ENCODE results near the gene CHCHD4.
"Not testable (repeated sequence)": the region's sequence is repeated elsewhere in the genome, so short reads cannot be mapped to it uniquely, and the experiment has no call there.

The CHCHD4 gene

GRCh38 chr3:14123308-14124222, 1.1 kb downstream of the CHCHD4 start:
- TF ChIP-seq FOXP2 (optimal IDR thresholded peaks at IDR 0.05; ENCODE audit: control extremely low read depth, extremely low read length, insufficient read depth) (no peak), EZH2 (IDR thresholded peaks at IDR 0.05) (no peak), POLR2AphosphoS5 (IDR thresholded peaks at IDR 0.05; ENCODE audit: borderline replicate concordance, low read depth, low read length) (no peak)
- DNase-seq (ENCODE audit: low read depth, low spot score), result no peak
- Histone ChIP-seq H3K9me3 (ENCODE audit: low read depth, low read length) (no peaks in the 10 kb centered on the region), H3K27ac (no peak overlapping the region), H3K36me3 (ENCODE audit: insufficient read depth, low read length) (peaks cover 2% of the 10 kb centered on the region), H3K4me3 (peak overlapping the region; percentile 84), H3K9ac (ENCODE audit: insufficient read length) (peak overlapping the region; percentile 83)

GRCh38 chr3:14122301-14122700, 2.4 kb downstream of the CHCHD4 start:
- H3K9ac ChIP-seq (ENCODE audit: insufficient read length), result no peak overlapping the region
- no peak overlapping the region for H3K27ac ChIP-seq
- no peak for DNase-seq (ENCODE audit: low read depth, low spot score)
- H3K4me3 ChIP-seq, result no peak overlapping the region
- H3K36me3 ChIP-seq (ENCODE audit: insufficient read depth, low read length), result no peaks in the 10 kb centered on the region
- no peaks in the 10 kb centered on the region for H3K9me3 ChIP-seq (ENCODE audit: low read depth, low read length)
- no peak for TF ChIP-seq FOXP2 (optimal IDR thresholded peaks at IDR 0.05; ENCODE audit: control extremely low read depth, extremely low read length, insufficient read depth)
- TF ChIP-seq EZH2 (IDR thresholded peaks at IDR 0.05), result no peak
- no peak for TF ChIP-seq POLR2AphosphoS5 (IDR thresholded peaks at IDR 0.05; ENCODE audit: borderline replicate concordance, low read depth, low read length)

- no peak for DNase-seq (ENCODE audit: low read depth, low spot score)
- Histone ChIP-seq H3K9ac (ENCODE audit: insufficient read length) (no peak overlapping the region), H3K36me3 (ENCODE audit: insufficient read depth, low read length) (no peaks in the 10 kb centered on the region), H3K4me3 (no peak overlapping the region), H3K27ac (no peak overlapping the region), H3K9me3 (ENCODE audit: low read depth, low read length) (no peaks in the 10 kb centered on the region)
- TF ChIP-seq EZH2 (IDR thresholded peaks at IDR 0.05), result no peak
- TF ChIP-seq FOXP2 (optimal IDR thresholded peaks at IDR 0.05; ENCODE audit: control extremely low read depth, extremely low read length, insufficient read depth), result no peak
- TF ChIP-seq POLR2AphosphoS5 (IDR thresholded peaks at IDR 0.05; ENCODE audit: borderline replicate concordance, low read depth, low read length), result no peak
Observed at GRCh38 chr3:14121859-14122258, 2.8 kb downstream of the CHCHD4 start.

- not testable (repeated sequence) for H3K9ac ChIP-seq (ENCODE audit: insufficient read length); H3K4me3 ChIP-seq; H3K9me3 ChIP-seq (ENCODE audit: low read depth, low read length); DNase-seq (ENCODE audit: low read depth, low spot score); H3K27ac ChIP-seq; H3K36me3 ChIP-seq (ENCODE audit: insufficient read depth, low read length)
Observed at GRCh38 chr3:14120921-14121448, 3.7 kb downstream of the CHCHD4 start.

- Histone ChIP-seq H3K9ac (ENCODE audit: insufficient read length) (no peak overlapping the region), H3K27ac (no peak overlapping the region), H3K4me3 (no peak overlapping the region), H3K9me3 (ENCODE audit: low read depth, low read length) (no peaks in the 10 kb centered on the region), H3K36me3 (ENCODE audit: insufficient read depth, low read length) (peaks cover 5% of the 10 kb centered on the region; the same call in 1 of the 2 replicates)
- no peak for TF ChIP-seq FOXP2 (optimal IDR thresholded peaks at IDR 0.05; ENCODE audit: control extremely low read depth, extremely low read length, insufficient read depth)
- no peak for TF ChIP-seq POLR2AphosphoS5 (IDR thresholded peaks at IDR 0.05; ENCODE audit: borderline replicate concordance, low read depth, low read length)
- no peak for TF ChIP-seq EZH2 (IDR thresholded peaks at IDR 0.05)
- DNase-seq (ENCODE audit: low read depth, low spot score), result no peak
Observed at GRCh38 chr3:14120111-14120920, 4.4 kb downstream of the CHCHD4 start.

- DNase-seq (ENCODE audit: low read depth, low spot score), result no peak
- Histone ChIP-seq H3K36me3 (ENCODE audit: insufficient read depth, low read length) (peaks cover 9% of the 10 kb centered on the region; the same call in 1 of the 2 replicates), H3K9ac (ENCODE audit: insufficient read length) (no peak overlapping the region), H3K9me3 (ENCODE audit: low read depth, low read length) (no peaks in the 10 kb centered on the region), H3K4me3 (no peak overlapping the region), H3K27ac (no peak overlapping the region)
- TF ChIP-seq POLR2AphosphoS5 (IDR thresholded peaks at IDR 0.05; ENCODE audit: borderline replicate concordance, low read depth, low read length) (no peak), EZH2 (IDR thresholded peaks at IDR 0.05) (no peak), FOXP2 (optimal IDR thresholded peaks at IDR 0.05; ENCODE audit: control extremely low read depth, extremely low read length, insufficient read depth) (no peak)
Observed at GRCh38 chr3:14119651-14120050, 5.0 kb downstream of the CHCHD4 start.

GRCh38 chr3:14118400-14119381, 6.0 kb downstream of the CHCHD4 start:
- TF ChIP-seq FOXP2 (optimal IDR thresholded peaks at IDR 0.05; ENCODE audit: control extremely low read depth, extremely low read length, insufficient read depth) (peak; percentile 70), POLR2AphosphoS5 (IDR thresholded peaks at IDR 0.05; ENCODE audit: borderline replicate concordance, low read depth, low read length) (no peak)
- Histone ChIP-seq H3K9me3 (ENCODE audit: low read depth, low read length) (no peaks in the 10 kb centered on the region), H3K36me3 (ENCODE audit: insufficient read depth, low read length) (peaks cover 9% of the 10 kb centered on the region; the same call in 1 of the 2 replicates), H3K27ac (no peak overlapping the region), H3K9ac (ENCODE audit: insufficient read length) (no peak overlapping the region), H3K4me3 (no peak overlapping the region)
- peak; percentile 14 for DNase-seq (ENCODE audit: low read depth, low spot score)
